WI38 (cell line): ENCODE measurements around the gene TBXA2R.
A peak's percentile ranks its signal among the peaks of the same experiment; 100 is the strongest.

Experiments used
- H3K4me3 ChIP-seq: 2 replicates; pipeline ENCODE4 v1.5.1; 2011; ENCODE audit warnings: low read depth, mild to moderate bottlenecking, control low read depth, low read length
- TF ChIP-seq, protein P1 (sequence below): IDR thresholded peaks from 2 replicates; pipeline ENCODE4 v1.5.1; 2012; ENCODE audit warnings: low read depth, mild to moderate bottlenecking, control low read depth, low read length

The TBXA2R gene

DNA sequence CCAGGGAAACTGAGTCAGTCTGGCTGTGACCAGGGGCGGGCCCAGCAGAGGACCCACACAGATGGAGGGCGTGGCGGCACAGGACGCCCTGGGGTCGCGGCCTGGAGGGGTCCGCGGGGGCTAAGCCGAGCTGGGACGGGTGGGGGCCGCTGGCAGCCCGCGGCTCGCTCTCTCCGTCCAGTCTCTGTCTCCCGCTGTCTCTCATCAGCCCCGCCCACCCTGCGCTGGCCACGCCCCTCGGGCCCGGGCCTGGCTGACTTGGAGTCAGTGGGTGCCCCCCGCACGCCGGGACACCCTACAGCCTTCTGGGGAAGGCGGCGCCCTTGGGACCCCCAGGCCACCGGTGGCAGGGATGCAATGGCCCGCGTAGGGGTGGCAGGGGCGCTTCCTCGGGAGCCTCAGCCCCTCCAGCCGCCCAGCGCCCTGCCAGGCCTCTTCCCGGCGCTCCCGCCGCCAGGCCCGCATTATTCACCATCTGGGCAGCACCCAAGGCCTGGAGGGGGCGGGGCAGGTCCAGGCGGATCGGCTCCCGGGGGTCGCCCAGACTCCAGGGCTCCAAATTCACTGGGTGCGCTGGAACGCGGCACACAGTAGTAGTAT lies at the start of gene TBXA2R:
Gene TBXA2R (minus strand): TSS at position 186 of the 600 bp plus-strand sequence. CDS start 6,241 bp downstream, outside the sequence.
- peak within 1 kb of the TSS; percentile 58 for H3K4me3 ChIP-seq
- TF ChIP-seq, protein P1, sequence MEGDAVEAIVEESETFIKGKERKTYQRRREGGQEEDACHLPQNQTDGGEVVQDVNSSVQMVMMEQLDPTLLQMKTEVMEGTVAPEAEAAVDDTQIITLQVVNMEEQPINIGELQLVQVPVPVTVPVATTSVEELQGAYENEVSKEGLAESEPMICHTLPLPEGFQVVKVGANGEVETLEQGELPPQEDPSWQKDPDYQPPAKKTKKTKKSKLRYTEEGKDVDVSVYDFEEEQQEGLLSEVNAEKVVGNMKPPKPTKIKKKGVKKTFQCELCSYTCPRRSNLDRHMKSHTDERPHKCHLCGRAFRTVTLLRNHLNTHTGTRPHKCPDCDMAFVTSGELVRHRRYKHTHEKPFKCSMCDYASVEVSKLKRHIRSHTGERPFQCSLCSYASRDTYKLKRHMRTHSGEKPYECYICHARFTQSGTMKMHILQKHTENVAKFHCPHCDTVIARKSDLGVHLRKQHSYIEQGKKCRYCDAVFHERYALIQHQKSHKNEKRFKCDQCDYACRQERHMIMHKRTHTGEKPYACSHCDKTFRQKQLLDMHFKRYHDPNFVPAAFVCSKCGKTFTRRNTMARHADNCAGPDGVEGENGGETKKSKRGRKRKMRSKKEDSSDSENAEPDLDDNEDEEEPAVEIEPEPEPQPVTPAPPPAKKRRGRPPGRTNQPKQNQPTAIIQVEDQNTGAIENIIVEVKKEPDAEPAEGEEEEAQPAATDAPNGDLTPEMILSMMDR = no peak

DNA sequence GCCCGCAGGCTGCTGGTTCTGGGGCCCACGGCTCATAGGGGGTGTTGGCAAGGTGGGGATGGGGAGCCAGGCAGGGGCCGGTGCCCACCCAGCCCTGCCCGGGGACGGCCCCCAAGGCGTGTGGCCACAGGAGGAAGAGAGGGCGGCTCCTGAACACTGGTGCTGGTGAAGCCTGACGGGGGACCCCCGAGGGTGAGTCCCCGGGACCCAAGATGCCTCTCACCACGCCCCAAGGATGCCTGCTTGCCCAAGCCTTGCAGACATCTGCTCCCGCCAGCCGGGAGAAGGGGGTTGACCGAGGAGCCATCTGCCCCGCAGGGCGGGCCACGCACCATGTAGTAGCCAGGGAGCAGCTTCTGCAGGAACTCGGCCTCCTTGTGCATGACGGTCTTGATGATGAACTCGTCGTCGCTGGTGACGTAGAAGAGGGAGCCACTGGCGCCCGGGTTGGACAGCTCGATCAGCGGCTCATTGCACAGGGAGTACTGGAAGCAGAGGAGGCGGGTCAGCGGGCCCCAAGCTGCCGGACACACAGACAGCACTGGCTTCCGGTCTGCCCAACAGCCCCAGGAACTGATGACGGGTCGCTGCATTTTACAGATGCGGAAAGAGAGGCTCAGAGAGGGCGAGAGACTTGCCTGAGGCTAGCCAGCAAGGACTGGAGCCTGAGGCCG lies 49.5 kb upstream of the TBXA2R start:
- TF ChIP-seq, protein P1 = no peak
- H3K4me3 ChIP-seq = no peak overlapping the region

DNA sequence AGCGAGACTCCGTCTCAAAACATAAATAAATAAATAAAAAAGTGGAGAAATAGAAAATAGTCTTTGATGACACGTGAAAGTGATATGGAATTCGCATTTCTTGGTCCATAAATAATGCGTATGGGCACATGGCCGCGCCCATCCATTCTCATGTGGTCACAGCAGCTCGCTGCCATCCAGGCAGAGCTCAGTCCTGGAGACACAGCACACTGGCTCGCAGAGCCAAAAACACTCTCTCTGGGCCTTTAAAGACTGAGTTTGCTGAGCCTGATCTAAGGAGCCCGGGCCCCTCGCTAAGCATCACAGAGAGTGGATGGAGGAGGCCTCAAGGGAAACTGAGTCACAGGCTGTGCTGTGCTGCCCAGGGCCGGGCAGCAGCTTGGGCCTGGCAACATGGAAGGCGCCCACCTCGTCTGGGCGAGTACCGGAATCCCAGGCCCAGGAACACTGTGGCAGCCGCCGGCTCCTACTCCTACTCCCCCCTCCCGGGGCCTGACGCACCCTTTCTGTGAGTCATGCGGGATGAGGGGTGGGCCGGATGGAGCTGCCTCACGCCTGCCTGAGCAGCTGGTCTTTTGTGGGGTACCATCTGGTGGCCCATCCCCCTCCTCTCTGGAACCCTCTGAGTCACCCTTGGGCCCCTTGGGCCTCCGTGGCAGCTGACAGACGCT lies 48.9 kb upstream of the TBXA2R start:
- TF ChIP-seq, protein P1 = no peak
- no peak overlapping the region for H3K4me3 ChIP-seq

DNA sequence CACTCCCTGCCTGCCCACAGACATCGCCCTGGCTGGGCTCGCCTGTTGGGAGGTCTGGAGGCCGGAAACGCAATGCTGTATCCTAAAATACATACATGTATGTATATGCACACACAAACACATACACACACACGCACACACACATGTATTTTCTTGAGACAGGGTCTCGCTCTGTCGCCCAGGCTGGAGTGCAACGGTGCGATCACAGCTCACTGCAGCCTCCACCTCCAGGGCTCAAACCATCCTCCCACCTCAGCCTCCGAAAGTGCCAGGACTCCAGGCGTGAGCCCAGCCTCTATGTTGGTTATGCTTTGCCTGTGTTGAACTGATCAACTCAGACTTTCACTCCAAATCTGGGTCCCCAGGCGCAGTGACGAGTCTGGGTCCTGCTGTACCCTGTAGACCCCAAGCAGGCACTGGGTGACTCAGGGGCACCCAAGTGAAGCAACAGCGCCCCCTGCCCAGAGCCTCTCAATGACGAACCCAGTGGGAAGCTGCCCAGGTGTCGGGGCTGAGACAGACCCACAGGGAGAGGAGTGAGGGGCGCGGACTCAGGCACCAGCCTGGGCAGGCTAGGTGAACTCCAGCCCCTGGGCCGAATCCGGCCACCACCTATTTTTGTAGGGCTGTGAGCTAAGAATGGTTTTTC lies 47.3 kb upstream of the TBXA2R start:
- no peak overlapping the region for H3K4me3 ChIP-seq
- TF ChIP-seq, protein P1 = no peak

DNA sequence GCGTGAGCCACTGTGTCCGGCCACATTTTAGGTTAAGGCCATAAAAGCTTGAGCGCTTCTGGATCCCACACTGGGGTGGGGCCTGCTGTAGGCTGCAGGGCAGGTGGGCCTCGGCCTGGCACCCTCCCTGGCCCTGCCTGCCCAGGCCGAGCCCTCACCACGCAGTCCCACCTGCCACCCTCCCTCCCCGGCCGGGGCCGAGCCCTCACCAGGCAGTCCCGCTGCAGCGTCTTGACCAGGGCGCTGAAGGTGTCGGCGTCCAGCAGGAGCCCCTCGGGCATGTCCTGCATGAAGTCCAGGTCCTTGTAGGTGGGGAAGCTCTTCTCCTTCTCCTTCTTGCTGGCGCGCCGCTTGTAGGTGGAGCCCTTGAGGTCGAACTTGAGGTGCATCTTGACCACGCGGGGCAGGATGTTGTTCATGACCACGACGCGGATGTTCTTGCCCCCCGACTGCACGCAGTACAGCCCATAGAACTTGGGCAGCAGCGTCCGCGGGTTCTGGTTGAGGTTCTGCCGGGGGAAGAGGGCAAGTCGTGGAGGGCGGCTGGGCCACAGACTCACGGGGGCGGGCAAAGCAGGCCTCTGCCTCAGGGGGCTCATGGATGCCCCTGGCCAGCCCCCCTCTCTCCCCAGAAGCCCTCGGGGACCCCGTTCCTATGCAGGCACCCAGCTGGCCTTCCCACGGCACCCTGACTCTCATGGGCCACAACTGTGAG lies 46.6 kb upstream of the TBXA2R start:
- no peak overlapping the region for H3K4me3 ChIP-seq
- TF ChIP-seq, protein P1 = no peak

DNA sequence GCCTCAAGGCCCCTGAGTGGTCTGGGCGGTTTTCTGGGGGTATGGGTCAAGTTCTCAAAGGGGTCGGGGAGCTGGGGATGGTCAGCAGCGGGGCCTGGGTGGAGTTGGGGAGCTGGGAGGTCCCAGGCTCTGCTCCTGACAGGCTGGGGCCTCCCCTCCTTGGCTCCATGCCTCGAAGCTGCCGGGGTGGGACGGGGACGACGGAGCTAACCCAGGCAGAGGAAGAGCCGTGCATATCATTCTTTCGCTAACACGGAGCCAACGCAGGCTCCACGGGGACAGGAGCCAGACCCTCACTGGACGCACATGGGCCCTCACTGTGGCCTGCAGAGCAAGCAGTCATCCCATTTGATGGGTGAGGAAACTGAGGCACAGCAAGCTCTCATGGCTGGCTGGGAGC lies 45.7 kb upstream of the TBXA2R start:
- TF ChIP-seq, protein P1 = no peak
- H3K4me3 ChIP-seq = no peak overlapping the region
